ENCODE data around the gene SLC13A1.

DNA sequence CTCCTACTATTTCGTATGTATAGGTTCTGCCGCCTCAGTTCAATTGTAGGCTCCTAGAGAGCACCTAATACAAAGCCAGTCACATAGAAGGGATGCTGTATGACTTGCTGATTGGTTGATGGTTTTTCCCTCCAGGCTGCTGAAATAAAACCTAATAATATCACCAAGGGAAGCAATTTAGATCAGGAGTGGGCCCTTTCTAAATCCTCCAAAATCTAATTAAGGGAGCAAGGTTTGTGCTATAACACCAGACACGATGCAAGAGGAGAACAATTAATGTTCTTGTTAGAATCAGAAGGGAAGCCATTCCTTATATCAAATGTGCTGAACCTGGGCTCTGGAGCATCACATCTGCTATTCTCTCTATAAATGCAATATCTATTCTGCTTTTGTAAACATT lies 42.0 kb upstream of the SLC13A1 start:
- TF ChIP-seq POLR2A (IDR thresholded peaks at IDR 0.05): no peak
- TF ChIP-seq, protein P1, sequence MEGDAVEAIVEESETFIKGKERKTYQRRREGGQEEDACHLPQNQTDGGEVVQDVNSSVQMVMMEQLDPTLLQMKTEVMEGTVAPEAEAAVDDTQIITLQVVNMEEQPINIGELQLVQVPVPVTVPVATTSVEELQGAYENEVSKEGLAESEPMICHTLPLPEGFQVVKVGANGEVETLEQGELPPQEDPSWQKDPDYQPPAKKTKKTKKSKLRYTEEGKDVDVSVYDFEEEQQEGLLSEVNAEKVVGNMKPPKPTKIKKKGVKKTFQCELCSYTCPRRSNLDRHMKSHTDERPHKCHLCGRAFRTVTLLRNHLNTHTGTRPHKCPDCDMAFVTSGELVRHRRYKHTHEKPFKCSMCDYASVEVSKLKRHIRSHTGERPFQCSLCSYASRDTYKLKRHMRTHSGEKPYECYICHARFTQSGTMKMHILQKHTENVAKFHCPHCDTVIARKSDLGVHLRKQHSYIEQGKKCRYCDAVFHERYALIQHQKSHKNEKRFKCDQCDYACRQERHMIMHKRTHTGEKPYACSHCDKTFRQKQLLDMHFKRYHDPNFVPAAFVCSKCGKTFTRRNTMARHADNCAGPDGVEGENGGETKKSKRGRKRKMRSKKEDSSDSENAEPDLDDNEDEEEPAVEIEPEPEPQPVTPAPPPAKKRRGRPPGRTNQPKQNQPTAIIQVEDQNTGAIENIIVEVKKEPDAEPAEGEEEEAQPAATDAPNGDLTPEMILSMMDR (IDR thresholded peaks at IDR 0.05): no peak
